GM20431 (cell line): ENCODE measurements around the gene CTXND1.
"Not testable (repeated sequence)": the region's sequence is repeated elsewhere in the genome, so short reads cannot be mapped to it uniquely, and the experiment has no call there.

Source experiments
- in situ Hi-C: fragments of 300-500 bp; cut with MseI, MboI; formaldehyde crosslinking; loops from one replicate; pipeline ENCODE4 v1.15.0; 2020; ENCODE audit warnings: low sequenced_read_pairs; ENCODE audit not compliant: unreplicated experiment

The CTXND1 gene

DNA sequence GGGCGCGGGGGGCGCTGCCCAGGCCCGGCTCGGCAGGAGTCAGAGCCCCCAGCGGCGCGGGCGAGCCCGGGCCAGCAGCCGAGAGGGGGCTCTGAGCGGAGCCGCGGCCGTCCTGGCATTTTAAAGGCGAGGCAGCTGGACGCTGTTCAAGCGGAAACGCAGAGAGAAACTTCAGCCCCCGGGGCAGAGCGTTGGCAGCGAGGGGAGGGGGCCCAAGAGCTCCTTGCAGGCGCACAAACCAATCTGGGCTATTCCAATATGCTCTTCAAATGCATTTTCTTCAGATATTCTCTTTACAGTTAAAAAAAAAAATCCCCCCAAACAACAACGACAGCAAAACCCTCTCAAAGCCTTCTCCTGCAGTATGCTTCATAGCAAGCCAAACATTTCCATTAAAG, at the start of gene CTXND1:
Gene CTXND1 (minus strand): TSS at position 93 of the 398 bp plus-strand sequence. CDS start 50,264 bp downstream, outside the sequence.
- in situ Hi-C loops, result no loop called here

DNA sequence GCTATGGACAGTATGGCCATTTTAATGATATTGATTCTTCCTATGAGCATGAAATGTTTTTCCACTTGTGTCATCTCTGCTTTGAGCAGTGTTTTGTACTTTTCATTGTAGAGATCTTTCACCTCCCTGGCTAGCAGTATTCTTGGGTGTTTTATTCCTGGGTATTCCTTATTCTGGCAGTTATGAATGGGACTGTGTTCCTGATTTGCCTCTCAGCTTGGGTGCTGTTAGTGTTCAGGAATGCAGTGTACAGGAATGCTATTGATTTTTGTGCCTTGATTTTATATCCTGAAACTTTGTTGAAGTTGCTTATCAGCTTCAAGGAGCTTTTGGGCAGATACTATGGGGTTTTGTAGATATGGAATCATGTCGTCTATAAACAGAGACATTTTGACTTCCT, 49.5 kb upstream of the CTXND1 start:
- in situ Hi-C loops, result no loop called here

DNA sequence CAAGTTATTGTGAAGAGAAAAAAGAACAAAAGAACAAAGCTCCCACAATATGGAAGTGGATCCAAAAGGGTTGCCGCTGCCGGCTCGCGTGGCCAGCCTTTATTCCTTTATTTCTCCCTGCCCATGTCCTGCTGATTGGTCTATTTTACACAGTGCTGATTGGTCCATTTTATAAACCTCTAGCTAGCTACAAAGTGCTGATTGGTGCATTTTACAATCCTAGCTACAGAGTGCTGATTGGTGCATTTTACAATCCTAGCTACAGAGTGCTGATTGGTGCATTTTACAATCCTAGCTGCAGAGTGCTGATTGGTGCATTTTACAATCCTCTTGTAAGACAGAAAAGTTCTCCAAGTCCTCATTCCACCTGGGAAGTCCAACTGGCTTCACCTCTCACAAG, 43.8 kb upstream of the CTXND1 start:
- in situ Hi-C loops, result not testable (repeated sequence)

DNA sequence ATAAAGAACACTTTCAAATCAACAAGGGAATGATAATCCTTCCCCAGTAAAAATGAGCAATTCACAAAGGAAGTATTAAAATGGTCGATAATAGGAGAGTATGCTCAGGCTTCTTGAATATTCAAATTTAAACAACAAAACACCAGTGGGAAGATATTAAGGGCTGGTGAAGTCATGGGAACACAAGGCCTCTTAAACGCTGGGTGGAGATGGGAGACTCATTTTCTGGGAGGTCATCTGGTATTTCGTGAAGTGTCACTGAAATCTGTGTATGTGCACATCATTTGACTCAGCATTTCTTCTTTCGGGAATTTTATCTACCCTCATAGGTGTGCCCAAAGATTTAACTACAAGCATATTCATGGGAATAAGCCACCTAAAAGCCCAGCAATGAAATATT, 40.1 kb upstream of the CTXND1 start:
- in situ Hi-C loops, result no loop called here

DNA sequence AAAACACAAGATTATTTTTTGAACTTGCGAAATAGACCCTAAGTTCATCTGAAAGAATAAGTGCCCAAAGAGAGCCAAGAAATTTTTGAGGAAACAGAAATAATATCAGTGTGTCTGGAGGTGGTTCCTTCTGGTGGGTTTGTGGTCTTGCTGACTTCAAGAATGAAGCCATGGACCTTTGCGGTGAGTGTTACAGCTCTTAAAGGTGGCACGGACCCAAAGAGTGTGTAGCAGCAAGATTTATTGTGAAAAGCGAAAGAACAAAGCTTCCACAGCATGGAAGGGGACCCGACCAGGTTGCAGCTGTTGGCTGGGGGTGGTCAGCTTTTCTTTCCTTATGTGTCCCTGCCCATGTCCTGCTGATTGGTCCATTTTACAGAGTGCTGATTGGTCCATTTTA, 38.9 kb upstream of the CTXND1 start:
- in situ Hi-C loops, result not testable (repeated sequence)

DNA sequence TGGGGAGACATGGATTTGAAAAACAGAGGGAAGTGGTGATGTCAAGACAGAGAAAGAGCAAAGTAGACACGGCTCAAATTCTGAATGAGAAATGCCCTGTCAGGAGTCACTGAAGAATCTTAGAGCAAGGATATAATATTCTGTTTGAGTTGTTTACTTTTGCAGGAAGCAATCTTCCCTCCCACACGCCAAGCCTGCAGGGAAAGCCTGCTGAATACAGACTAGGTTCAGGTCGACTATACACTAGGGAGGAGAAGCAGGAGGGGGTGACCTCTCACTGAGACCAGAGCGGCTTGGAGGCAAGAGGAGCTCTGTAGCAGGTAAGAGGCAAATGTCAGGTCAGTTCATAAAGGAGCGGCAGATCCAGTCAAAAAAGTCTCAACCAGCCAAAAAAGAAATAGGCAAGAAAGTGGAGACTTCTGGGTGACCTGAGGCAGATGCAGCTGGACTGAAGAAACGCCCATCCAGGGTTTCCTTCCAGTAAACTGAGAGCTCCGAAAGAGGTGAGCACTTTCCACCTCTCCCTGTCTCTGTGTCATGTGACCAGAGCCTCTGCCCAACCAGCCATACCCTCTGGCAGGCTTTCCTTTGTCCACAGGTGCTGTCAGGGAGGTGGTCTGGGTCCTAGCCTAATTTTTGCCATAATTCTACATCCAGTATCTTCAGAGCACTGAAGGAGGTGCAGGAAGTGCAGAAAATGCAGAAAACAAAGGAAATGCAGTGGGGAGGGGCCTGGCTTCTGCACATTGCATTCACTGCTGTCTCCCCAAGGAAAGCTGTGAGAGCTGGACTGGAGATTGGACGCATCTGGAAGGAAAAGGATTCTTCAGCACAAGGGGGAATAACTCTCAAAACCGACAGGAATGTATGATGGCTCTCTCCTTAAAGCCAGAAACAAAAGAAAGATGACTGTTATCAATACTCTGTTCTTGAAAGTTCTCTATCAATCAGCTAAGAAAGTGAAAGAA, 37.8 kb upstream of the CTXND1 start:
- in situ Hi-C loops, result no loop called here

DNA sequence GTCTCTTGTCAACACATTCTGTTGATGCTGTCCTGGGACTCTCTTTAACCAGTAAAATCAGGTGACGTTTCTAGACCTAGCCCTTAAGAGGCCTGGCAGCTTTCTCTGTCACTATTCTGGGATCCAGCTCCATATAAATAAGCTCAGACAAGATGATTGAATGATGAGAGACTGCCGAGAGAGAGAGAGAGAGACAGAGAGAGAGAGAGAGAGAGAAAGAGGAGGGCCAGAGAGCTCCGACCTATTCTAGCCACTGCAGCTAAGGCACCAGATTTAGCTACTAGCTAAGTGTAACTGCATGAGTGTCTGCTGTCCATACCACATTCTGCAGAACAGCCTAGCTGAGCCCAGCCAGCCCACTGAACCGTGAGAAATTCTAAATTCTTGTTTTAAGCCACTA, 36.1 kb upstream of the CTXND1 start:
- in situ Hi-C loops, result no loop called here

DNA sequence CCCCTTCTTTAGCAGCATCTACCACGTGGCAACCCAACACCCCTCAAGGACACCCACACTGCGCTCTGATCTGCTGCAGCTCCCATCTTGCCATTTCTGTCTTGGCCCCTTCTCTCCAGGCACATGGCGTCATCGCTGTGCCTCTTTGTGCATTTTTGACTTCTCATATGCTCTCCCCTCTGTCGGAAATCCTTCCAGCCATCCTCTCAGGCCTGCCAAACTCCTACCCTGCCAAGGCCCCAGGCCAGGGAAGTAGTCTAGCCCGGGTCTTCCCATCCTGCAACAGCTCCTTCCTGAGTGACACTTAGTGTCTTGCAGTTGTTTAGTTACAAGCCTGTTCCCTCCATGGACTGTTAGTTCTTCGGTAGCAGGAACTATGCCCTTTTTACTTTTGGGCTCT, 34.0 kb upstream of the CTXND1 start:
- in situ Hi-C loops, result no loop called here

DNA sequence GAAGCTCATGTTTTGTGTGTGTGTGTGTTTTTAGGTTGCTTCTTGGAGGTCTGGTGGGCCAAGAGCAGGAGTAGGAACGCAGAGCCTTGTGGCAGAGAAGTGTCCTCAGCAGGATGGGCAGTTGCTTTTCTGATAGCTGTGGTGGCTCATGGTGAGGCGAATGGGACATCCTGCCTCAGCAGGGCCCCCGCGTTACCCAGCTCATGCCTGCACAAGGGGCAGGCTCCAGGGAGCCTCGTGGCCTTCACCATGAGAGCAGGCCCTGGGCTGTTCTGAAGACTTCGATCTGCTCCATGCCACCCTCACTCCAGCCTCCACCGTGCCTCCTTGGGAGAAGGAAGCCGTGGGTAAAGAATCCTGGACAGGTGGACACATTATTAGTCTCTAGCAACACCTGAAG, 33.4 kb upstream of the CTXND1 start:
- in situ Hi-C loops, result no loop called here

DNA sequence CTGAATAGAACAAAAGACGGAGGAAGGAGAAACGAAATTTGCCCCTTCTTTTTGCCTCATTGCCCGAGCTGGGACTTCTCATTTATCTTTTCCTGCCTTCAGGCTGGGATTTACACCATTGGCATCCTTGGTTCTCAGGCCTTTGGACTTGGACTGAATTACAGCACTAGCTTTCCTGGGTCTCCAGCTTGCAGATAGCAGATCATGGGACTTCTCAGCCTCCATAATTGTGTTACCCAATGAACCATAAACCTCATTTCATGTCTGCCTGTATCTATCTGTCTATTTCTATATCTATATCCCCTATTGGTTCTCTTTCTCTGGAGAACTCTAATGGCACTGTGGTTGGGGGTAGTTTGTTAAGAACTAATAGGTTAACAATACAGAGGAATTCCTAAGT, 31.5 kb upstream of the CTXND1 start:
- in situ Hi-C loops, result no loop called here

DNA sequence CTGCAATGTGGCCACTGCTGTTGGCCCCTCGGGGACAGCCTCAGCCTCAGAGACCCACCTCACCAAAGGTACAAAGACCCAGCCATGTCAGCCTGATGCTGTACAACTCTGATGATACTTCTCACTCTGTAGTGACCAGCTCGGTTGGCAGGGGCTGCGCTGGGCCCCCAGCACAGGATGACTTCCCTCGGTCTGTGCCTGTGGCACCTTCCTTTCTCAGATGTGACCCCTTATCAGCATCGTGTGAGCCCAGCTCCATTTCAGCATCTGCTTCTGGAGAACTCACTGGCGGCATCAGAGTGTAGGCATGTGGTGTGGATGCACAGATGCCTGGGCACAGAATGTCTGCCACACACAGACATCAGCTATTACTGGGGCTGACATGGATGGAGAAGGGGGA, 25.1 kb upstream of the CTXND1 start:
- in situ Hi-C loops, result no loop called here

DNA sequence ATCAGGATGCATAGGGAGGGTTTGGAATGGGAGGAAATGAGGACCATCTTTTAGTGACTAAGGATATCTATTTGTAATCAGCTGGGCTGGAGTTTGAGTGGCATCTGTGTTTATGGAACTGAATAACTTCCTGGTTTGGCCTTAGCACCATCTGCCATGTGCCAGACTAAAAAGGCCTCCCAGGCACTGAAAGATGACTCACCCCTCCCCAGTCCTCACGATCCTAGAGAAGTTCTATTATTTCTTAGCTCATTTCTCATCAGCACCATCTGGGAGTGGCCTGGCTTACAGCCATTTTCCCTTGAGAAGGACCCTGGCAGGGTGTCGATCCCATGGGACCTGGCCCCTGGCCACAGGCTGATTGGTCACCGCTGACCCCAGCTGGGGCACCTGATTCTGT, 23.9 kb upstream of the CTXND1 start:
- in situ Hi-C loops, result no loop called here

DNA sequence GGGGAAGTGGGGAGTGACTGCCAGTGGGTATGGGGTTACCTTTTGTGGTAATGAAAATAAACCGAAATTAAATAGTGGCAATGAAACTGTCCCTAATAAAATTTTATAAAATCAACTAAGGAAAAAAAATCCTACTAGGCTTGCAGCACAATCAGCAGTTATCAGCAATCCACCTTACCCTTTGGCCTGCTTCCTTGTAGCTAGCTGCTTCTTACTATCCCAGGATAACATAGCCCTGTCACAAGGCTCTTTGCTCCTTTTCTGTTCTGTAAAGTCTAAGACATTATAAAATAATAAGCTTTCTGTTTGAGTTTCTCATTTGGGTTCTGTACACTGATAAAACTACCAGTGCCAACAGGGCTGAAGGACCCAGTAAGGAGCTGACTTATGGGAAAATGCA, 23.0 kb upstream of the CTXND1 start:
- in situ Hi-C loops, result no loop called here

DNA sequence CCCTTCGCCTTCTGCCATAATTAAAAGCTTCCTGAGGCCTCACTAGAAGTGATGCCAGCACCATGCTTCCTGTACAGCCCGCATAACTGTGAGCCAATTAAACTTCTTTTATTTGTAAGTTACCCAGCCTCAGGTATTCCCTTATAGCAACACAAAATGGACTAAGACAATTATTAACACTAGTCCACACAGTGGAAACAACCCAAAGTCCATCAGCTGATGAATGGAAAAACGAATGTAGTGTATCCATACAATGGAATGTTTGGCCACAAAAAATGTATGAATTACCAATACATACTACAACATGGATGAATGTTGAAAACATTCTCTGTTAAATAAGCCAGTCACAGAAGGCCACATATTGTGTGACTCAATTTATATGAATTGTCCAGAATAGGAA, 22.5 kb upstream of the CTXND1 start:
- in situ Hi-C loops, result no loop called here

DNA sequence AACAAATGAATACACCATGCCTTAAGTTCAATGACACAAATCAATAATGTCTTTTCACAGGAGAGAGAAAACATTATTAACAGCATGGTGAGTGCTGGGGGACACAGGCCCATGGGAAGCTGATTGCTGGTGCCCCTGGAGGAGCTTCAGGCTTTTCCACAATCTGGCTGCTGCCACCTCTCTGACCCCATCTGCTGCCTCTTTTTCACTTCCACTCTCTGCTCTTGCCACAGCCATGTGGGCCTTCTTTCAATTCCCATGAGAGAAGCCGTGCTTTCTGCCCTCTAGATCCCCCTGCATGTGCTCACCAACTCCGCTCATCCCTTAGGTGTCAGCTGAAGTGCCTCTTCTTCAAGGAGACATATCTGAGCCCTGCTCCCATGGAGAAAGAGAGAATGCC, 21.0 kb upstream of the CTXND1 start:
- in situ Hi-C loops, result no loop called here

DNA sequence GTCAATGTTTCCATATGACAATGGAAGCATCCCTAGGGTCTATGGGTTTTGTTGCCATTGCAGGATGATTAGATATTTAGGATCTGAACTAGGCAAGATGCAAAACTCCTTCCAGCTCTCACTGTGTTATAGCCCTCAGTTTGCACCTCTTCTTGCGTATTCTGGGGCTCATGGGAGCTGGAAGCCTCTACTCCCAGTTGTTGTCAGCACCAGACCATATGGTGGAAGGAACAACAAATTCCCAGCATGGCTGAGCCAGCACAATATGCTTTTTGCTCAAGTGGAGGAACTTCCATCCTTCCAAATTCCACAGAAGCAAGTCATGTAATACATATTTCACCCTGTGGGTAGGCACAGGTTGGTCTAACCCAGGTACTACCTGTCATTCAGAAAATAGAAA, 18.5 kb upstream of the CTXND1 start:
- in situ Hi-C loops, result no loop called here

DNA sequence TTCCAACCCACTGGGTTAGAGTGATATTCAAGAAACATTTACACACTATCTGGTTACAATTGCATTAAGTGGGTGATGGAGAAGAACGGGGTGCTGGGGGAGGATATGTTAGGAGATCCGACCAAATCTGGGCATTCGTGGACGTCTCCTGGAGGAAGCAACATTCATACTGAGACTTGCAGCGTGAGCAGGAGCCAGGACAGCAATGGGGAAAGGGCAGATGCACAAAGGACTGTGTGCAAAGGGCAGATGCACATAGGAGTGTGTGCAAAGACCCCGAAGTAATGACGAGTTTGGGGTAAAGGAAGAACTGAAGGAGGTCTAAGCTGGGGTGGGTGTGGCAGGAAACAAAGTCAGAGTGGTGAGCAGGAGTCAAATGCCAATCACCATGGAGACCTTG, 16.1 kb upstream of the CTXND1 start:
- in situ Hi-C loops, result no loop called here

DNA sequence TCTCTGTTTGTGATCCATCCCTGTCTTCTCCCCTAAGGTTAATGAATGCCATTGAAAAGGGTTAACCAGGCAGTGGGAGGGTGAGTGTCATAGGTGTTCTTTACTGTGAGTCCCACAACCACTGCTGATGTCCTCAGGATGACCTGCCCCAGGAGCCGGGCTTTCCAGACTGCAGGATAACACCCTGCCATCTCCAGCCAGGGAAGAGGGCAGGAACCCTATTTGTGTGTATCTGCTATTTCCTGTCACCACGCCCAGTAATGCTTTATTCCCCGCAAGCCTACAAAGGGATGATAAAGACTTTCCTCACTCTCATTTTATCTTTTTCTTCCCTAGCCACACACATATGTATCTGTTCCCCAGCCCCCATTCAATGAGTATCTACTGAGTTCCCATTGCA, 15.6 kb upstream of the CTXND1 start:
- in situ Hi-C loops, result no loop called here

DNA sequence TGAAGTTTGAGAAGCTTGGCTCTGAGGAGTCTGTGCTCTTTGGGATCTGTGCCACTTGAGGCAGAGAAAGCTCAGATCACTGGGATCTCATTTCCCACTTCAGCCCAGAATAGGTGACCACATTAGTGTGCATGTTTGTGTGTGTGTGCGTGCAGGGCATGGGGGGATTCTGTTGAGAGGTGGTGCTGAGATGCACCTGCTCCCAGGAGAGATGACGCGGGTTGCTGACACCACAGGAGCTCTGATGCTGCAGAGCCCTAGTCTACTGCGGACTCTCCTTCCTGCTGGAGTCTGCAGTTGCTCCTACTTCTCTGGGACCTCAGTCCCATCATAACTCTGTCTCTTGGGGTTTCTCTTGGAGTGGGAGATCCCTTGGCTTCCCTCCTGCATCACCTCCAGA, 14.7 kb upstream of the CTXND1 start:
- in situ Hi-C loops, result no loop called here

DNA sequence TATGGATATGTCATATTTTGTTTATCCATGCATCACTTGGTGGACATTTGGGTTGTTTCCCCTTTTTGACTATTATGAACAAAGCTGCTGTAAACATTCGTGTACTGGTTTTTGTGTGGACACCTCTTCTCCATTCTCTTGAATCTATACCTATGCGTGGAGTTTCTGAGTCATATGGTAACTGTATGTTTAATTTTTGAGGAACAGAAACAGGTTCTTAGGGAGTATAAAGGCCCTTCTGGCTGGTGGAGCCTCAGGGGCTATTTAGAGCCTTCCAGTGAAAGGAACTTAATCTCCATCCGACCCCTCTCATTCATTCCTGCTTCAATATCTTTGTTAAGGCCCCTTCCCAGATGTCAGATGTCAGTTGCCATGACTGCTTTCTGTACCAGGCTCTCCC, 14.1 kb upstream of the CTXND1 start:
- in situ Hi-C loops, result no loop called here

DNA sequence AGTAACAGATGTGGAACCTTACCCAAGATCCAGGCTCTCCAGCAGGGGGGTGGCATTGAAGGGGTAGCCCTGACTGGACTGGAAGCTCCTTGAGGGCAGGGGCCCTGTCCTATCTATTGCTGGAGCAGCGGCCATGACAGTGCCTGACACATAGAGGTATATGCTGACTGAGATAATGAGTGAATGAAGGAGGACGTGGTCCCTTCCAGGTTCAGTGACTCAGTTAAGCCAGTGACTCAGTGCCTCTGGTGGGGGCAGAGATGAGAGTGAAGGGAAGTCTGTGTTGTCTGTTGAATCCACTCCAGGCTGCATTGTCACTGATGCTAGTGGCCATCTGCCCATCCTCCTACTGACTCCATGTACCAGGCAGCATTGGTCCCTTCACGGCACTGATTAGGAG, 13.0 kb upstream of the CTXND1 start:
- in situ Hi-C loops, result no loop called here

DNA sequence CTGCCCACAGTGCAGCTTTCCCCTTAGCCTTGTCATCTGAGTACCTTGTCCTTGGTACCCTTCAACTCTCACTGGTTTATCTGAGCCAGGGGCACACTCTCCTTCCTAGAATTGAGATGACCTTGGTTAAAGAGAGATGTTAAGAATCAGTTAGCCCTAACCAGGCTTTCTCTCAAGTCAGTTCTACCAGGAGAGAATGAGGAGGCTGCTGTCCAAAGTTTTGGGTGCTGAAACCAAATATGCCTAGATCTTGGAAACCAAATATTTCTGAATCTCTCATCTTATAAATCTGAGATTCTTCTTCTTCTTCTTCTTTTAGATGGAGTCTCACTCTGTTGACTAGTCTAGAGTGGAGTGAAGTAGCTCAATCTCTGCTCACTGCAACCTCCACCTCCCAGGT, 12.0 kb upstream of the CTXND1 start:
- in situ Hi-C loops, result no loop called here
